GM18517 (cell line): ENCODE results near the gene AIPL1.
"Not testable (repeated sequence)": the region's sequence is repeated elsewhere in the genome, so short reads cannot be mapped to it uniquely, and the experiment has no call there.

Source experiments
- ATAC-seq: cut with Tn5 transposase; IDR thresholded peaks from one replicate; pipeline ENCODE4 v1.9.1; 2021; ENCODE audit warnings: mild to moderate bottlenecking, moderate library complexity; ENCODE audit not compliant: unreplicated experiment

AIPL1 gene

GRCh38 chr17:6435051-6435450, at the start of gene AIPL1:
Gene AIPL1, minus strand, starts transcription at chr17:6435121. Its CDS starts 17 bp downstream, at chr17:6435104.
- ATAC-seq = no peak

GRCh38 chr17:6483507-6483906, 48.6 kb upstream of the AIPL1 start:
- ATAC-seq = no peak

- ATAC-seq = not testable (repeated sequence)
Measured at GRCh38 chr17:6482796-6483195, 47.9 kb upstream of the AIPL1 start.

GRCh38 chr17:6482105-6482455, 47.2 kb upstream of the AIPL1 start:
- ATAC-seq = no peak

- no peak for ATAC-seq
Measured at GRCh38 chr17:6480303-6480675, 45.4 kb upstream of the AIPL1 start.

GRCh38 chr17:6479622-6480302, 44.8 kb upstream of the AIPL1 start:
- no peak for ATAC-seq

GRCh38 chr17:6478486-6478885, 43.6 kb upstream of the AIPL1 start:
- ATAC-seq = no peak

GRCh38 chr17:6477831-6478383, 43.0 kb upstream of the AIPL1 start:
- no peak for ATAC-seq

- no peak for ATAC-seq
Measured at GRCh38 chr17:6476810-6477179, 41.9 kb upstream of the AIPL1 start.

GRCh38 chr17:6476076-6476809, 41.3 kb upstream of the AIPL1 start:
- no peak for ATAC-seq

GRCh38 chr17:6475411-6475810, 40.5 kb upstream of the AIPL1 start:
- ATAC-seq = no peak

GRCh38 chr17:6474906-6475305, 40.0 kb upstream of the AIPL1 start:
- no peak for ATAC-seq

GRCh38 chr17:6474376-6474775, 39.5 kb upstream of the AIPL1 start:
- no peak for ATAC-seq

- ATAC-seq = no peak
Measured at GRCh38 chr17:6473128-6473767, 38.3 kb upstream of the AIPL1 start.

- no peak for ATAC-seq
Measured at GRCh38 chr17:6472517-6472916, 37.6 kb upstream of the AIPL1 start.

- ATAC-seq = no peak
Measured at GRCh38 chr17:6471531-6472465, 36.9 kb upstream of the AIPL1 start.

- ATAC-seq = no peak
Measured at GRCh38 chr17:6470751-6471521, 36.0 kb upstream of the AIPL1 start.

- no peak for ATAC-seq
Measured at GRCh38 chr17:6470146-6470718, 35.3 kb upstream of the AIPL1 start.

- no peak for ATAC-seq
Measured at GRCh38 chr17:6468051-6468790, 33.3 kb upstream of the AIPL1 start.
